Natural killer cell (primary cell): ENCODE measurements around the gene KLF18. TPM values are rescaled to one million over a fixed set of nuclear protein-coding genes. Genes with fewer than 3 reads are reported as not detected.

Experiments used
- ATAC-seq, 3 donors: fragments of 150-1000 bp in 2 of 3; fragments of 200-7000 bp in 1 of 3; cut with Tn5 transposase; 1 replicate in 1 of 3; 2 replicates in 2 of 3; pipeline ENCODE4 v1.10.0; 2021; ENCODE audit warnings: mild to moderate bottlenecking in 2 of 3, moderate library complexity in 2 of 3
- DNase-seq, 2 donors: peaks; one replicate each; pipeline versions ENCODE4 v3.0.0 to v3.0.0-alpha.2; 2013 to 2021; ENCODE audit warnings: mixed read lengths in 1 of 2
- H3K27ac ChIP-seq: one replicate; pipeline ENCODE4 v1.5.1; 2013; ENCODE audit warnings: mild to moderate bottlenecking, low read length
- H3K27me3 ChIP-seq: one replicate; pipeline ENCODE4 v1.6.1; 2013; ENCODE audit warnings: low read length; ENCODE audit not compliant: control insufficient read depth, insufficient read depth
- H3K36me3 ChIP-seq: one replicate; pipeline ENCODE4 v1.6.1; 2013; ENCODE audit warnings: low read length; ENCODE audit not compliant: control insufficient read depth, insufficient read depth
- H3K4me1 ChIP-seq: one replicate; pipeline ENCODE4 v1.6.1; 2013; ENCODE audit warnings: low read length; ENCODE audit not compliant: control insufficient read depth, insufficient read depth
- H3K4me3 ChIP-seq: one replicate; pipeline ENCODE4 v1.5.1; 2013; ENCODE audit warnings: low read length
- H3K9me3 ChIP-seq: one replicate; pipeline ENCODE4 v1.6.1; 2013; ENCODE audit warnings: low read length; ENCODE audit not compliant: control insufficient read depth, insufficient read depth
- H3K27ac Mint-ChIP-seq, 2 donors: one replicate each; pipeline ENCODE4 v1.8.0; 2022; ENCODE audit warnings: mild to moderate bottlenecking in 2 of 2, mixed read lengths in 2 of 2, moderate library complexity in 1 of 2
- H3K27me3 Mint-ChIP-seq, 2 donors: one replicate each; pipeline ENCODE4 v1.8.0; 2022; ENCODE audit warnings: low read depth in 2 of 2, mixed read lengths in 2 of 2
- H3K36me3 Mint-ChIP-seq: one replicate; pipeline ENCODE4 v1.8.0; 2022; ENCODE audit warnings: mixed read lengths
- H3K4me1 Mint-ChIP-seq, 2 donors: one replicate each; pipeline ENCODE4 v1.8.0; 2022; ENCODE audit warnings: mixed read lengths in 2 of 2
- H3K4me3 Mint-ChIP-seq: one replicate; pipeline ENCODE4 v1.8.0; 2022; ENCODE audit warnings: mild to moderate bottlenecking, moderate library complexity, mixed read lengths
- H3K9me3 Mint-ChIP-seq, 2 donors: one replicate each; pipeline ENCODE4 v1.8.0; 2022; ENCODE audit warnings: mixed read lengths in 2 of 2
- CTCF ChIP-seq: fragments of 200-600 bp; IDR thresholded peaks from one replicate; pipeline ENCODE4 v1.8.0; 2022; ENCODE audit warnings: antibody characterized with exemption
- WGBS: methylation state at CpG from one replicate; pipeline ENCODE4 v1.1.7; 2013; ENCODE audit warnings: missing lambda C conversion rate; ENCODE audit not compliant: insufficient coverage; 5-methylcytosine and 5-hydroxymethylcytosine counted together
- intact Hi-C: fragments of 100-400 bp; cut with micrococcal nuclease; formaldehyde crosslinking; loops from one replicate; pipeline ENCODE4 v1.14.2; 2022
- total RNA-seq, 4 donors: library from RNA; stranded (reverse); fragments of 120-200 nt in 1 of 4; gene quantifications; one replicate each; pipeline versions ENCODE4 v1.2.3 to v1.2.4, GENCODE V29; 2013 to 2022

KLF18 gene
- total RNA-seq, 3 donors from 2014 or later (not counting 1 experiment from before 2014, with no cell fraction given): not detected

DNA sequence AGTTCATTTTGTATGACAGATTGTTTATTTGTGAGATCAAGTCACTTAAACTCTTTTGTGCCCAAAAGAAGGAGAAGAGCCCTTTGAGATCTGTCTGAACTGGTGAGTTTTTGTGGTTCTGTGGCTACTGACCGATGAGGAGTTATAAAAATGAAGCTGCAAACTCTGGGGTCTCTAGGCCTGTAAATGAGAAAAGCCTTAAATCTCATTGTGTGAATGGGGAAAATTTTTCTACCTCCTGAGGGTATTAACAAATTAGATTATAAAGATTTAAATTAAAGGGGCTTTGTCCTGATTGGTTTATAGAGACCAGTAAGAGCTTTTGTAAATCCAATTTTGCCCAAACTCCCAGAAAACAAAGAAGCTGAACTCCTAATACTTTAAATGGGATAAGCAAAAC is 32.5 kb downstream of the KLF18 start:
- H3K27ac ChIP-seq: no peak overlapping the region
- H3K27me3 Mint-ChIP-seq: peaks cover 15 to 22% of the 10 kb centered on the region in 2 donors
- 38% methylated on average over 1 of the region's 1 CpG for WGBS
- TF ChIP-seq CTCF: no peak
- H3K27ac Mint-ChIP-seq: no peak overlapping the region
- no peaks in the 10 kb centered on the region for H3K4me1 Mint-ChIP-seq
- no peaks in the 10 kb centered on the region for H3K9me3 ChIP-seq
- no peaks in the 10 kb centered on the region for H3K9me3 Mint-ChIP-seq
- intact Hi-C loops: no loop called here
- no peaks in the 10 kb centered on the region for H3K4me1 ChIP-seq
- no peak for ATAC-seq
- DNase-seq: no peak
- H3K4me3 ChIP-seq: no peak overlapping the region
- H3K27me3 ChIP-seq: no peaks in the 10 kb centered on the region
- no peaks in the 10 kb centered on the region for H3K36me3 ChIP-seq
- H3K4me3 Mint-ChIP-seq: no peak overlapping the region
- H3K36me3 Mint-ChIP-seq: no peaks in the 10 kb centered on the region

GRCh38 chr1:44108241-44108640 is 33.2 kb downstream of the KLF18 start:
- no peaks in the 10 kb centered on the region for H3K36me3 ChIP-seq

GRCh38 chr1:44105810-44106209 is 35.6 kb downstream of the KLF18 start:
- intact Hi-C loops: no loop called here

More at GRCh38 chr1:44108241-44108640, 33.2 kb downstream of the KLF18 start:
- no peaks in the 10 kb centered on the region for H3K4me1 Mint-ChIP-seq
- no peak overlapping the region for H3K27ac Mint-ChIP-seq
- no peak overlapping the region for H3K4me3 Mint-ChIP-seq
- Histone ChIP-seq H3K27ac (no peak overlapping the region), H3K4me1 (no peaks in the 10 kb centered on the region), H3K9me3 (no peaks in the 10 kb centered on the region), H3K27me3 (no peaks in the 10 kb centered on the region), H3K4me3 (no peak overlapping the region)
- intact Hi-C loops: no loop called here
- WGBS: 95% methylated on average over 1 of the region's 1 CpG
- H3K27me3 Mint-ChIP-seq: peaks cover 15 to 26% of the 10 kb centered on the region in 2 donors
- TF ChIP-seq CTCF: no peak
- no peaks in the 10 kb centered on the region for H3K9me3 Mint-ChIP-seq
- ATAC-seq: no peak
- no peaks in the 10 kb centered on the region for H3K36me3 Mint-ChIP-seq
- no peak for DNase-seq

More at GRCh38 chr1:44105810-44106209, 35.6 kb downstream of the KLF18 start:
- Mint-ChIP-seq H3K4me1 (no peaks in the 10 kb centered on the region), H3K36me3 (no peaks in the 10 kb centered on the region), H3K4me3 (no peak overlapping the region), H3K9me3 (no peaks in the 10 kb centered on the region), H3K27ac (no peak overlapping the region), H3K27me3 (peaks cover 15 to 26% of the 10 kb centered on the region in 2 donors)
- H3K4me1 ChIP-seq: no peaks in the 10 kb centered on the region
- DNase-seq (no peak), ATAC-seq (no peak)
- H3K36me3 ChIP-seq: no peaks in the 10 kb centered on the region
- no peaks in the 10 kb centered on the region for H3K9me3 ChIP-seq
- H3K4me3 ChIP-seq: no peak overlapping the region
- no peak for TF ChIP-seq CTCF
- no peak overlapping the region for H3K27ac ChIP-seq
- WGBS: 77% methylated on average over 3 of the region's 3 CpGs
- no peaks in the 10 kb centered on the region for H3K27me3 ChIP-seq
